ENCODE measurements around the gene SLC22A7. TPM values are rescaled to one million over a fixed set of nuclear protein-coding genes. Genes with fewer than 3 reads are reported as not detected.

SLC22A7 gene
- total and polyA plus RNA-seq, 4 donors, result not detected

DNA sequence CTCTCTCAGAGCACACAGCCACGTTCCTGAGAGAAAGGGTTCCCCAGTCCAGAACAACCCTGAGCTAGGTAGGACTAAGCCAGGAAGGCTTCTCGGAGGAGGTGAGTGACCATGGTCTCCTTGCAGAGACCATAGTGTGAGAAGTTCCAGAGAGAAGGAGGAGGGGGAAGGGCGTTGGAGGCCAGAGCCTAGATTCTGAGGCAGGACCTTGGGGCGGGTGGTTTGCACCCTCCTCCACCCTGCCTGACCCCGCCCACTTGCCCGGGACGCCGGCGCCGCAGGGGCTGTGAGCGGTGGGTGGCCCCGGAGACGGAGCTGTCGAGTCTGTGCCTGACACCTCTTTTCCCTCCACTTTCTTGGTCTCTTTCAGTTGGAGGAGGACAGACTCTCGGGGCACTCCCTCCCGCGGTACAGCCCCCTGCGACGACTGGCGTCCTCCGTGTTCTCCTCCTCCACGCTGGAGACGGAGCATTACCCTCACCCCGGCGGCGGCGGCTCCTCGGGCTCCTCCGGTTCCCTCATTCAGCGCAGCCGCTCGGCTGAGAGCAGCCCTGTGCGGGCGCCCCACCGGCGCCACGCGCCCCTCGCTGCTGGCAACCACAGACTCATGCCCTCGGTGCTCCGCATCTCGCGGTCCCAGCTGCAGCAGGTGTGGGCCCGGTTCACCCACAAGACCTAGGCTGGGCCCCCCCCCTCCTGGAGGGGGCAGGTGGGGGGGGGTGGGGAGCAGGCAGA lies 28.6 kb upstream of the SLC22A7 start:
- Histone ChIP-seq H3K9me3 (ENCODE audit: control insufficient read depth in 4 of 4, insufficient read depth in 3 of 4, low read length in 3 of 4) (no peaks in the 10 kb centered on the region), H3K4me1 (ENCODE audit: control insufficient read depth in 5 of 5, insufficient read depth in 5 of 5, low read length in 5 of 5) (peaks cover 0 to 32% (median 13%) of the 10 kb centered on the region in 5 donors), H3K27ac (ENCODE audit: low read depth in 1 of 2, low read length in 1 of 2) (no peak overlapping the region), H3K36me3 (ENCODE audit: control insufficient read depth in 4 of 4, insufficient read depth in 4 of 4, low read length in 4 of 4) (no peaks in the 10 kb centered on the region), H3K27me3 (ENCODE audit: control insufficient read depth in 3 of 3, insufficient read depth in 3 of 3, low read length in 2 of 3) (peaks cover 0 to 6% (median 6%) of the 10 kb centered on the region in 3 donors), H3K9ac (ENCODE audit: insufficient read depth in 1 of 2, low read length in 2 of 2) (no peak overlapping the region), H3K4me3 (no peak overlapping the region)
- ATAC-seq (ENCODE audit: insufficient read depth, low FRiP score) (no peak), DNase-seq (peak; percentile 62 to 74 (median 68))
- TF ChIP-seq, protein P1, sequence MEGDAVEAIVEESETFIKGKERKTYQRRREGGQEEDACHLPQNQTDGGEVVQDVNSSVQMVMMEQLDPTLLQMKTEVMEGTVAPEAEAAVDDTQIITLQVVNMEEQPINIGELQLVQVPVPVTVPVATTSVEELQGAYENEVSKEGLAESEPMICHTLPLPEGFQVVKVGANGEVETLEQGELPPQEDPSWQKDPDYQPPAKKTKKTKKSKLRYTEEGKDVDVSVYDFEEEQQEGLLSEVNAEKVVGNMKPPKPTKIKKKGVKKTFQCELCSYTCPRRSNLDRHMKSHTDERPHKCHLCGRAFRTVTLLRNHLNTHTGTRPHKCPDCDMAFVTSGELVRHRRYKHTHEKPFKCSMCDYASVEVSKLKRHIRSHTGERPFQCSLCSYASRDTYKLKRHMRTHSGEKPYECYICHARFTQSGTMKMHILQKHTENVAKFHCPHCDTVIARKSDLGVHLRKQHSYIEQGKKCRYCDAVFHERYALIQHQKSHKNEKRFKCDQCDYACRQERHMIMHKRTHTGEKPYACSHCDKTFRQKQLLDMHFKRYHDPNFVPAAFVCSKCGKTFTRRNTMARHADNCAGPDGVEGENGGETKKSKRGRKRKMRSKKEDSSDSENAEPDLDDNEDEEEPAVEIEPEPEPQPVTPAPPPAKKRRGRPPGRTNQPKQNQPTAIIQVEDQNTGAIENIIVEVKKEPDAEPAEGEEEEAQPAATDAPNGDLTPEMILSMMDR (IDR thresholded peaks at IDR 0.05; ENCODE audit: control extremely low read depth, extremely low read depth), result no peak
- WGBS, 2 donors, result 6 to 9% methylated on average over 44 of the region's 44 CpGs

DNA sequence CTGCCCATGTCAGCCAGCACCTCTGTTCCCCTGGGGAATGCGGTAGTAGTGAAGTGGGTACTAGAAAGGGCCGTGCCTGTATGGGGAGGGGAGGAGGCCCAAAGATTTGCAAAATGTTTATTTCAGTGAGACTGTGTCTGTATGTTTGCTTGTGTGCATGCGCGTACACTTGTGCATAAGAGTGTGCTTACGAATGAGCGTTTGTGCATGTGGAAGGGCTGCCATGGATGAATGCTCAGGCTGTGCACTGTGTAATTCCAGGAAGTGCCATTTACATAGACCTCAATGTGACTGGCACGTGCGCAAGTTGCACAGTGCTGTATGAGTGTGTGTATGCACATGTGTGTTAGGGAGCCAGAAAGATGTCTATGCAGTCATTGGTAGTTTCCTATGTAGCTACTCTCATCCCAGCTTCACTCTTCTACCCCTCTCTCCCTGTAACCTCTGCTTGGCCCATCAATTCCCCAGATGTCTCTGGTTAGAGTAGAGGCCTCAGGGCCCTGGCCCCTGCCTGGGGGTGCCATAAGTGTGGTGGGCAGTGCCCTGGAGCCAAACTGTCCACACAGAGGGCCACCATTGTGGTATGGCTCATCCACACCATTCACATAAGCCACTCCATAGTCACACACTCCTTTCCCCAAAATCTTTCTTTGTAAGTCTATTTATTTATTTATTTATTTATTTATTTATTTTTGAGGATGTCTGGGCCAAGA lies 26.8 kb upstream of the SLC22A7 start:
- TF ChIP-seq, protein P1 (IDR thresholded peaks at IDR 0.05; ENCODE audit: control extremely low read depth, extremely low read depth), result no peak
- DNase-seq (no peak), ATAC-seq (ENCODE audit: insufficient read depth, low FRiP score) (no peak)
- no peak overlapping the region for H3K9ac ChIP-seq (ENCODE audit: insufficient read depth in 1 of 2, low read length in 2 of 2)
- H3K4me3 ChIP-seq, result no peak overlapping the region
- 75 to 85% methylated on average over 8 of the region's 8 CpGs for WGBS, 2 donors
- H3K27me3 ChIP-seq (ENCODE audit: control insufficient read depth in 3 of 3, insufficient read depth in 3 of 3, low read length in 2 of 3), result peaks cover 0 to 19% (median 11%) of the 10 kb centered on the region in 3 donors
- H3K4me1 ChIP-seq (ENCODE audit: control insufficient read depth in 5 of 5, insufficient read depth in 5 of 5, low read length in 5 of 5), result peaks cover 0 to 41% (median 13%) of the 10 kb centered on the region in 5 donors
- no peaks in the 10 kb centered on the region for H3K9me3 ChIP-seq (ENCODE audit: control insufficient read depth in 4 of 4, insufficient read depth in 3 of 4, low read length in 3 of 4)
- H3K36me3 ChIP-seq (ENCODE audit: control insufficient read depth in 4 of 4, insufficient read depth in 4 of 4, low read length in 4 of 4), result no peaks in the 10 kb centered on the region
- no peak overlapping the region for H3K27ac ChIP-seq (ENCODE audit: low read depth in 1 of 2, low read length in 1 of 2)

DNA sequence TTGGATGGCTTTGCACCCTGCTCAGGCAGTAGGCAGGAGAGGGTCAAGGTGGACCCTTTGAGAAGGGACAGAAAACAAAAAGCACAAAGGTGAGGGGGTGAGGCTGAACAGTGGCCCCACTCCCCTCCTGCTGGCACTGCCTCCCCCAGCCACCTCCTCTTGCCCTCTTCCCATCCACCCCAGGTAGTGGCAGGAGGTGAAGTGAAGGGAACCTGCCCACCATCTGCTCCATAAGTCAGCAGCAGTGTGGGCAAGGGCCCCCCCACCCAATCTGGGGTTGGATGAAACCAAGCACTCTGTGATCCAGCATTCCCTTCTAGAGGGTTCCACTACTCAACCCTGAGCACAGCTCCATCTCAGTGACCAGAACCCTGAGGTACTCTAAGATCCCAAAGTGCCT lies 26.1 kb upstream of the SLC22A7 start:
- Histone ChIP-seq H3K4me3 (no peak overlapping the region), H3K9me3 (ENCODE audit: control insufficient read depth in 4 of 4, insufficient read depth in 3 of 4, low read length in 3 of 4) (no peaks in the 10 kb centered on the region), H3K27me3 (ENCODE audit: control insufficient read depth in 3 of 3, insufficient read depth in 3 of 3, low read length in 2 of 3) (peaks cover 0 to 21% (median 11%) of the 10 kb centered on the region in 3 donors), H3K9ac (ENCODE audit: insufficient read depth in 1 of 2, low read length in 2 of 2) (no peak overlapping the region), H3K36me3 (ENCODE audit: control insufficient read depth in 4 of 4, insufficient read depth in 4 of 4, low read length in 4 of 4) (no peaks in the 10 kb centered on the region), H3K27ac (ENCODE audit: low read depth in 1 of 2, low read length in 1 of 2) (no peak overlapping the region), H3K4me1 (ENCODE audit: control insufficient read depth in 5 of 5, insufficient read depth in 5 of 5, low read length in 5 of 5) (peaks cover 0 to 43% (median 13%) of the 10 kb centered on the region in 5 donors)
- DNase-seq (no peak), ATAC-seq (ENCODE audit: insufficient read depth, low FRiP score) (no peak)
- TF ChIP-seq, protein P1 (IDR thresholded peaks at IDR 0.05; ENCODE audit: control extremely low read depth, extremely low read depth), result no peak

Data from lung (tissue), 12 donors.